H1 (cell line): ENCODE data around the gene SAE1. TPM values are rescaled to one million over a fixed set of nuclear protein-coding genes. Genes with fewer than 3 reads are reported as not detected.

ENCODE experiments used
- CTCF ChIA-PET: fragments of 300-600 bp; sonication (Branson Sonifier 250); formaldehyde crosslinking; loops from one replicate; lab custom pipeline; 2021; ENCODE audit not compliant: partially characterized antibody; lab: Charles Lee
- POLR2A ChIA-PET: fragments of 300-600 bp; sonication (Branson Sonifier 250); formaldehyde crosslinking; loops from one replicate; lab custom pipeline; 2021; ENCODE audit warnings: inconsistent platforms; ENCODE audit not compliant: partially characterized antibody; lab: Charles Lee
- DNase-seq, 2 experiments: peaks; one replicate each; pipeline versions ENCODE4 v3.0.0 to v3.0.0-alpha.2; 2010 to 2022; ENCODE audit warnings: low spot score in 2 of 2, low read depth in 1 of 2, mixed read lengths in 1 of 2
- FAIRE-seq: peaks from 2 replicates; lab custom pipeline; 2011; peaks lifted over from hg19 to GRCh38; lab: Jason Lieb, UNC
- H2AFZ ChIP-seq: 2 replicates; pipeline ENCODE4 v1.8.1; 2012; ENCODE audit warnings: low read length, inconsistent platforms
- H2AK5ac ChIP-seq: 2 replicates; pipeline ENCODE4 v1.6.1; 2013; ENCODE audit warnings: low read depth, low read length
- H2BK120ac ChIP-seq: replicated peaks from 2 replicates; pipeline ENCODE3; 2013; ENCODE audit warnings: low read depth, low read length, inconsistent platforms
- H2BK12ac ChIP-seq: 2 replicates; pipeline ENCODE4 v1.6.1; 2013; ENCODE audit warnings: low read depth, low read length
- H2BK15ac ChIP-seq: 2 replicates; pipeline ENCODE4 v1.6.1; 2013; ENCODE audit warnings: low read length
- H2BK20ac ChIP-seq: 2 replicates; pipeline ENCODE4 v1.6.1; 2013; ENCODE audit warnings: low read length
- H2BK5ac ChIP-seq: 2 replicates; pipeline ENCODE4 v1.6.1; 2013; ENCODE audit warnings: low read depth, low read length
- H3K14ac ChIP-seq: 2 replicates; pipeline ENCODE4 v1.6.1; 2013; ENCODE audit warnings: inconsistent platforms; ENCODE audit not compliant: insufficient read length
- H3K18ac ChIP-seq: 2 replicates; pipeline ENCODE4 v1.6.1; 2013; ENCODE audit warnings: low read length; ENCODE audit errors: extremely low read depth
- H3K23ac ChIP-seq: 2 replicates; pipeline ENCODE4 v1.6.1; 2013; ENCODE audit warnings: inconsistent platforms; ENCODE audit not compliant: insufficient read length
- H3K23me2 ChIP-seq: 2 replicates; pipeline ENCODE4 v1.6.1; 2013; ENCODE audit warnings: low read depth, low read length
- H3K27ac ChIP-seq: 2 replicates; pipeline ENCODE4 v1.6.1; 2011; ENCODE audit warnings: low read depth, low read length, inconsistent platforms
- H3K27me3 ChIP-seq, 4 experiments: replicated peaks in 1 of 4; 1 replicate in 1 of 4; 2 replicates in 3 of 4; pipeline versions ENCODE4 v1.6.1 to v1.8.1; 2011 to 2013; ENCODE audit warnings: low read length in 3 of 4, mild to moderate bottlenecking in 3 of 4, inconsistent platforms in 2 of 4, mixed read lengths in 2 of 4, moderate library complexity in 1 of 4; ENCODE audit not compliant: control insufficient read depth in 3 of 4, insufficient read depth in 3 of 4; ENCODE audit errors: extremely low read depth in 1 of 4
- H3K36me3 ChIP-seq, 4 experiments: 2 replicates each; pipeline versions ENCODE4 v1.6.1 to v1.8.1; 2011 to 2013; ENCODE audit warnings: mild to moderate bottlenecking in 4 of 4, low read length in 3 of 4, moderate library complexity in 2 of 4, control low read depth in 1 of 4, inconsistent platforms in 1 of 4; ENCODE audit not compliant: insufficient read depth in 4 of 4, control insufficient read depth in 2 of 4
- H3K4ac ChIP-seq: replicated peaks from 2 replicates; pipeline ENCODE3; 2013; ENCODE audit warnings: low read length, low read depth, mixed read lengths, inconsistent platforms; ENCODE audit not compliant: insufficient read length
- H3K4me1 ChIP-seq, 4 experiments: replicated peaks in 1 of 4; 1 replicate in 1 of 4; 2 replicates in 3 of 4; pipeline versions ENCODE4 v1.6.1 to v1.8.1; 2011 to 2013; ENCODE audit warnings: low read length in 3 of 4, inconsistent platforms in 2 of 4, mixed read lengths in 1 of 4; ENCODE audit not compliant: insufficient read depth in 4 of 4, control insufficient read depth in 3 of 4
- H3K4me2 ChIP-seq, 2 experiments: 2 replicates each; pipeline versions ENCODE4 v1.6.1 to v1.8.1; 2011 to 2013; ENCODE audit warnings: low read depth in 2 of 2, low read length in 2 of 2, control low read depth in 1 of 2, inconsistent platforms in 1 of 2, mild to moderate bottlenecking in 1 of 2; ENCODE audit not compliant: insufficient read depth in 1 of 2
- H3K4me3 ChIP-seq, 4 experiments: fragments of 200-600, 300-600 bp in 1 of 4; sonication (generic), shearing (Covaris generic), sonication (Bioruptor Twin) in 1 of 4; 2 replicates each; pipeline versions ENCODE4 v1.5.1 to v1.8.1; 2011 to 2016; ENCODE audit warnings: low read length in 4 of 4, low read depth in 3 of 4, control low read depth in 2 of 4, inconsistent platforms in 2 of 4, mild to moderate bottlenecking in 2 of 4, mixed read lengths in 1 of 4, moderate library complexity in 1 of 4; ENCODE audit not compliant: insufficient read depth in 2 of 4; ENCODE audit errors: extremely low read depth in 1 of 4
- H3K56ac ChIP-seq: replicated peaks from 2 replicates; pipeline ENCODE3; 2013; ENCODE audit warnings: low read depth, mild to moderate bottlenecking, mixed read lengths, low read length, inconsistent platforms; ENCODE audit not compliant: insufficient read length
- H3K79me1 ChIP-seq: 2 replicates; pipeline ENCODE4 v1.6.1; 2013; ENCODE audit warnings: low read depth, low read length, control low read depth
- H3K79me2 ChIP-seq, 2 experiments: 2 replicates each; pipeline versions ENCODE4 v1.6.1 to v1.8.1; 2012 to 2013; ENCODE audit warnings: low read length in 2 of 2, mild to moderate bottlenecking in 2 of 2, inconsistent platforms in 1 of 2; ENCODE audit not compliant: insufficient read depth in 2 of 2, control insufficient read depth in 1 of 2
- H3K9ac ChIP-seq, 4 experiments: replicated peaks in 1 of 4; 1 replicate in 1 of 4; 2 replicates in 3 of 4; pipeline versions ENCODE4 v1.6.1 to v1.8.1; 2011 to 2013; ENCODE audit warnings: low read depth in 3 of 4, low read length in 3 of 4, control low read depth in 2 of 4, mild to moderate bottlenecking in 2 of 4, moderate library complexity in 2 of 4, inconsistent platforms in 1 of 4; ENCODE audit errors: extremely low read depth in 1 of 4
- H3K9me3 ChIP-seq, 2 experiments: 2 replicates each; pipeline versions ENCODE4 v1.6.1 to v1.8.1; 2012 to 2013; ENCODE audit warnings: mild to moderate bottlenecking in 2 of 2, moderate library complexity in 2 of 2, control low read depth in 1 of 2, inconsistent platforms in 1 of 2, low read depth in 1 of 2, low read length in 1 of 2, mixed read lengths in 1 of 2; ENCODE audit not compliant: insufficient read depth in 2 of 2
- H4K20me1 ChIP-seq, 2 experiments: replicated peaks in 1 of 2; 2 replicates each; pipeline versions ENCODE3 to v1.8.1; 2011 to 2013; ENCODE audit warnings: inconsistent platforms in 2 of 2, low read length in 2 of 2, mild to moderate bottlenecking in 1 of 2; ENCODE audit not compliant: insufficient read depth in 2 of 2, control insufficient read depth in 1 of 2
- H4K5ac ChIP-seq: 2 replicates; pipeline ENCODE4 v1.6.1; 2013; ENCODE audit warnings: low read length, low read depth, mixed read lengths, inconsistent platforms; ENCODE audit not compliant: insufficient read length
- H4K8ac ChIP-seq: 2 replicates; pipeline ENCODE4 v1.8.0; 2013; ENCODE audit warnings: mild to moderate bottlenecking, moderate library complexity, low read length, inconsistent platforms; ENCODE audit not compliant: insufficient read depth; ENCODE audit errors: extremely low read depth
- H4K91ac ChIP-seq: replicated peaks from 2 replicates; pipeline ENCODE3; 2013; ENCODE audit warnings: low read length, mixed read lengths, inconsistent platforms; ENCODE audit not compliant: insufficient read length
- BRCA1 ChIP-seq: IDR thresholded peaks from 2 replicates; pipeline ENCODE4 v1.6.1; 2012; ENCODE audit warnings: low read depth, low read length, improper control_type of control experiment
- WGBS, 2 experiments: shearing (Covaris generic) in 1 of 2; methylation state at CpG; one replicate each; pipeline versions ENCODE4 v1.1.6 to v1.1.7; 2013 to 2015; ENCODE audit warnings: low lambda C conversion rate in 2 of 2, mixed read lengths in 2 of 2, inconsistent platforms in 1 of 2, low coverage in 1 of 2, missing lambda C conversion rate in 1 of 2; ENCODE audit not compliant: insufficient replicate concordance in 2 of 2, insufficient coverage in 1 of 2, insufficient read length in 1 of 2; ENCODE audit errors: extremely low coverage in 1 of 2, missing lambda C conversion rate in 1 of 2; 5-methylcytosine and 5-hydroxymethylcytosine counted together
- polyA plus RNA-seq, 7 experiments: library from polyadenylated mRNA; depleted of rRNA in 3 of 7; stranded (reverse) in 5 of 7; unstranded in 2 of 7; fragments of >200 nt in 5 of 7; fragments of 200-250 nt in 2 of 7; gene quantifications; 1 replicate in 5 of 7; 2 replicates in 1 of 7; 4 replicates in 1 of 7; pipeline versions ENCODE4 v1.2.1 to v1.2.3, GENCODE V29; 2011 to 2013; ENCODE audit warnings: missing spikeins in 2 of 7, mixed read lengths in 2 of 7
- total RNA-seq: library from RNA; stranded (reverse); fragmentation: NEBNext Ultra II Directional; extraction: Animal tissue kit (Norgen Biotek cat#: 25700); gene quantifications from 2 replicates; pipeline ENCODE4 v1.2.1, GENCODE V29; 2021

The SAE1 gene
- total and polyA plus RNA-seq, 2 of the 8 experiments (the other 6 are each of a cell fraction or from before 2014, with no cell fraction given), result 213 to 268 TPM

DNA sequence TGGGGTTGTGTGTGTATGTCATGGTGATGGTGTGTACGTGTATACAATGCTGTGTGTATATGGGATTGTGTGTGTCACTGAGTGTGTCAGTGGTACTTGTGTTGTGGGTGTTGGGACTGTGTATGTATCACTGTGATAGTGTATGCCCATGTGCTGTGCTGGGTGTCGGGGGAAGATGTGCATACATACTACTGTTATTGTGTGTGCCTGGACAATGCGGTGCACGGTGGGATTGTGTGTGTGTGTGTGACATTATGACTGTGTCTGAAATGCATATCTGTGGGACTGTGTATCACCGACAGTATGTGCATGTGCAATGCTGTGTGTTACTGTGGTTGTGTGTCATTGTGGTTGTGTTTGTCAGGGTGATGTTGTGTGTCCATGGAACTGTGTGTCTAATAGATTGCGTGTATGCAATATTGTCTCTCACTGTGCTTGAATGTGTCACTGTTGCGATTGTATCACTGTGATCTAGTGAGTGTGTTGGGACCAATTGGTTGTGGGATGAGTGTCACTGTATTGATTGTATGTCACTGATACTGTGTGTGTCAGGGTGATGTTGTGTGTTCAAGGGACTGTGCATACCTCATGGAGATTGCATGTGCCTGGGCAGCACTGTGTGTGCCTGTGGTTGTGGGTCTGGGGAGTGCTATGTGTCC lies 111.4 kb downstream of the SAE1 start:
- Histone ChIP-seq H3K23me2 (peaks cover 21% of the 10 kb centered on the region), H2AK5ac (peak overlapping the region; percentile 100), H4K20me1 (peaks cover 4 to 18% of the 10 kb centered on the region in 2 experiments), H3K27me3 (peaks cover 0 to 30% (median 27%) of the 10 kb centered on the region in 4 experiments; a peak in 6 of 7 replicates), H3K9me3 (peaks cover 0 to 5% of the 10 kb centered on the region in 2 experiments; a peak in 2 of 4 replicates), H3K23ac (peak overlapping the region; percentile 53), H2BK15ac (peak overlapping the region; percentile 100), H3K4me2 (peak overlapping the region in 1 of 2 experiments; percentile 93; a peak in 1 of 4 replicates), H4K8ac (no peak overlapping the region), H2AFZ (no peak overlapping the region), H3K9ac (peak overlapping the region in 1 of 4 experiments; percentile 16; a peak in 2 of 7 replicates), H3K4me1 (peaks cover 8 to 25% (median 20%) of the 10 kb centered on the region in 4 experiments), H4K5ac (no peak overlapping the region), H3K4me3 (no peak overlapping the region), H3K56ac (no peak overlapping the region), H2BK5ac (peak overlapping the region; percentile 76; the same call in 1 of the 2 replicates), H3K27ac (no peak overlapping the region), H3K14ac (no peak overlapping the region), H2BK120ac (peak overlapping the region; percentile 100), H2BK20ac (peak overlapping the region; percentile 91), H3K36me3 (no peaks in the 10 kb centered on the region), H3K18ac (peak overlapping the region; percentile 94; the same call in 1 of the 2 replicates), H2BK12ac (peak overlapping the region; percentile 100), H3K79me2 (no peaks in the 10 kb centered on the region; a peak in 1 of 4 replicates), H3K4ac (peak overlapping the region; percentile 76), H3K79me1 (peaks cover 3% of the 10 kb centered on the region; the same call in 1 of the 2 replicates), H4K91ac (peak overlapping the region; percentile 99)
- DNase-seq (no peak), FAIRE-seq (no peak)
- CTCF ChIA-PET, result interaction anchor here (6.1 to 12.1 kb wide), 2 partner anchors 7 to 31 kb away, joined by 85 to 303 read pairs; no protein-coding TSS in a partner anchor
- POLR2A ChIA-PET, result interaction anchor here (1.1 to 5.1 kb wide), 6 partner anchors 9 to 85 kb away, joined by 3 to 66 read pairs (median 38); partner anchors contain the start of gene CCDC9
- WGBS, 2 experiments, result 91% methylated on average over 7 of the region's 7 CpGs; no CpG with 5 or more reads in 1 of the 2 experiments
- no peak for TF ChIP-seq BRCA1
